Activated CD4-positive, CD25-positive, alpha-beta regulatory T cell treated with anti-CD3 and anti-CD28 coated beads, Interleukin-2, amount 50 U/mL, for 72 hours (primary cell): ENCODE results near the gene NEIL1.
"Not testable (repeated sequence)": the region's sequence is repeated elsewhere in the genome, so short reads cannot be mapped to it uniquely, and the experiment has no call there.

ENCODE experiments used
- DNase-seq: peaks from one replicate; pipeline ENCODE4 v3.0.0; 2021

NEIL1 gene, protein sequence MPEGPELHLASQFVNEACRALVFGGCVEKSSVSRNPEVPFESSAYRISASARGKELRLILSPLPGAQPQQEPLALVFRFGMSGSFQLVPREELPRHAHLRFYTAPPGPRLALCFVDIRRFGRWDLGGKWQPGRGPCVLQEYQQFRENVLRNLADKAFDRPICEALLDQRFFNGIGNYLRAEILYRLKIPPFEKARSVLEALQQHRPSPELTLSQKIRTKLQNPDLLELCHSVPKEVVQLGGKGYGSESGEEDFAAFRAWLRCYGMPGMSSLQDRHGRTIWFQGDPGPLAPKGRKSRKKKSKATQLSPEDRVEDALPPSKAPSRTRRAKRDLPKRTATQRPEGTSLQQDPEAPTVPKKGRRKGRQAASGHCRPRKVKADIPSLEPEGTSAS

DNA sequence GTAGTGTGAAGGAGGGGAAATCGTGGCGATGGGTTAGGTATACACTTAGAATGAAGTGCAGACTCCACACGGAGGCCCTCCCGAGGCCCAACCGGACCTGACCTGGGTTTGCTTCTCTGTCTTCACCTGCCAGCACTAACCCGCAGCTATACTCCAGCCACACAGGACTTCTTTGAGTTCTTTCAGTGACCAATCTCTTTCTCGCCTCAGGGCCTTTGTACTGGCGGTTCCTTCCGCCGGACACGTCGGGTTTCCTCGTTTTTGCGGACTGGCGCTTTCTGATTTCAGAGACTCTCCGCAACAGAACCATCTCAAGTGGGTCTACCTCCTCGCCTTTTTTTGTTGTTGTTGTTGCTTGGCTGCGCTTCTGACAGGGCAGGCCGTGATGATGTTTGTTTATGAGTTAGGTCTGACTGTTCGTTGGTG lies at the start of gene NEIL1:
Gene NEIL1, plus strand, starts transcription at position 244 of the 426 bp plus-strand sequence. CDS start 1,867 bp downstream, outside the sequence.
- DNase-seq, result no peak

DNA sequence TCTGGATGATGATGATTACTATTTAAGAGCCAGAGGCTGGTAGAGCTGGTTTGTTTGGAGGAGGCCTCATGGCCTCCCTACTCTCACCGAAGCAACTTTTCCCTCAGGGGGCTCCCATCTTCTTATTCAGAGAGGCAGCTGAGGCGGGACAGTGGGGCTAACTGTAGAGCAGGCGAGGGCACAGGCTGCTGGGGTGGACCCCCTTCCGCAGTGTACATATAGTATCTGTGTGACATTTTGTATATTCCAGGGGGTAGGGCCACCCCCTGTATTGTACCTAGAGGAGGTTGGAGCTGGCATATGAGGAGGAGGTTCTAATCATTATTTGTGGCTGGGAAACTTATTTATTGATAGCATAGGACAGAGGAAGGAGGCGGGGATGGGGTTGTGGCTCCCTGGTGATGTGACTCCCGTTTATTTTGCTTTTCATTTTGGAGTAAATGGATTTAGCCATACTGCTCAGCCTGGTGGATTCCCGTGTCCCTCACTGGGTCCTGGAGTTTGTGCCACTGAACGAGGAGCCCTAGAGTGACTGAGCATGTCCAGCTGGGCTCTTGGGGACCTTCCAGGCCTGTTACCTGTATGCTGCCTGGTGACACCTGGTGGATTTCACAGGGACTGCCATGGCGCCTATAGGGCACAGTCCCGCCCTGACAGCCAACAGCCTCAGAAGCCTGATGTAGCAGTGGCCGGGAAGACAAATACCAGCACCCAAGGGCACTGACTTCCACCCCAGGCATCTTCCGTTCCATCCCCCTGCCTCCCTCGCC lies 48.1 kb upstream of the NEIL1 start:
- not testable (repeated sequence) for DNase-seq

DNA sequence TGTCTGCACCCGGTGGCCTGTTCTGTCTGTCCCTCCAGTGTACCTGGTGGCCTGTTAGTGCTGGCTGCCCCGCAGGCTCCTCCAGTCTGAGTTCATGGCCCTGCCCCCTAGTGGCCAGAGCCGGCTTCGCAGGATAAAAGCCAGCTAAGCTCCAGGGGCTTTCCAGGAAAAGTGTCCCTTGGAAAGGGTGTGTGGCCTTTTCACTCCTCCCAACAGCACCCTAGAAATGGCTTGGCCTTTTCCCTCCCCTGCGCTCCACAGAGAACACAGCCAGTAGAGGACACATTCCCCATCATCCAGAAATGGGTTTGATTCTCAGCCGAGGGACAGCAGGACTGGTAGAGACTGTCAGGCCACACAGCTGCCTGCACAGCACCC lies 47.5 kb upstream of the NEIL1 start:
- peak; percentile 75 for DNase-seq

DNA sequence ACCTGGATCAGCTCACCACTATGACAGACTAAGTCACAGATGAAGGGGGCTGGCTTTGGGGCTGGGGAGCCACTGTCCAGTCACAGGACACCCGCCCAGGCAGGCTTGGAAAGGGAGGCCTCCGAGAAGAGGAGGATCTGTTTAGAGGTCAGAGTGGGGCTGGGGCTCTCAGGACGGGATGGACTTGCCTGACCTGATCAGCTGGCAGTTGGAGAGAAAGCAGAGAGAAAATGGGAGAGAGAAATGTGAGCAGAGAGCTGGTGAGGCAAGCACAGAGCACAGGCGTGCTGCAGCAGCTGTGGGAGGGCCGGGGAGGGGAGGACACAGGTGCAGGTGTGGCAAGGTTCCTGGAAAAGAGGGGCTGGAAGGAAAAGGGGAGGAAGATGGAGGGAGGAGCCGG lies 46.8 kb upstream of the NEIL1 start:
- not testable (repeated sequence) for DNase-seq

DNA sequence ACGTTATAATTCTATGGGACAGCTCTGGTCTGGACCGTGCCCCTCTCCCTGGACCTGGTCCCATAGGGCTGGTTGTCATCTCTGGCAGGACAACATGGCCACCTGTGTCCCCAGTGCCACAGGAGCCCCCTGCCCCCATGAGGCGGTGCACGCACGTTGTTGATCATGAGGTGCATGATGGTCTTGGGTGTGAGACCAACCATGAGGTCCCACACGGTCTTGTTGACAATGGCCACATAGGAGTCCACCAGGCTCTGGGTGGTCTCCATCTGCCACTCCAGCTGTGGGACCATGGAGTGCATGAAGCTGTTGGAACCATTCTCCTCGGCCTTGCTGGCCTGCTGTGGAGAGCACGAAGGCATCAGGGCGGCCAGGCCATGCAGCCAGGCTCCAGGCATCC lies 44.5 kb upstream of the NEIL1 start:
- no peak for DNase-seq

DNA sequence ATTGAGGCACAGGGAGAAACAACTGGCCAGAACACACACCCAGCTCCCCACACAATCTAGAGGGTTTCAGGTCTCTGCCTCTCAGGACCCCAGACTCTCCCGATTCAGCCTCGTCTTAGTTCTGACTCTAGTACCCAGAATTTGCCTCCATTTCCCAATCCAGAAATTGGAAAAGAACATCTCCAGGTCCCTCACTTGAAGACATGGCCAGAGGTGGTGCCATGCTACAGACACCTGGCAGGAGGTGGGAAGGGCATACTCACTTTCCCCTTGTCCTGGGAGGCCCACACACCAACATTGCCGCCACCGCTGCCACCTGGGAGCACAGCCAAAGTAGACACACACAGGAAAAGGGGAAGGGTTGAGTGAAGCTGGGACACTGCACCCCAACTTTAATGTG lies 44.1 kb upstream of the NEIL1 start:
- not testable (repeated sequence) for DNase-seq

DNA sequence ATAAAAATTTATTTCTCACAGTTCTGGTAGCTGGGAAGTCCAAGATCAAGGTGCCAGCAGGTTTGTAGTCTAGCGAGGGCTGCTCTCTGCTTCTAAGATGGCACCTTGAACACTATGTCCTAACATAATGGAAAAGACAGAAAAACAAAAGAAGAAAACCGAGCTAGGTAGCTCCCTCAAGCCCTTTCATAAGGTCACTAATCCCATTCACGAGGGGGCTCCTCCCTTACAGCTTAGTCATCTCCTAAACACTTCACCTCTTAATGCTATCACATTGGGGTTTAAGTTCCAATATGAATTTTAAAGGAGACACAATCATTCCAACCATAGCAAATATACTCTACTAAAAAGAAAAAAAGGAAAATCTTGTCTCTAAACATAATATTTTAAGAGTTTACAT lies 40.7 kb upstream of the NEIL1 start:
- no peak for DNase-seq

DNA sequence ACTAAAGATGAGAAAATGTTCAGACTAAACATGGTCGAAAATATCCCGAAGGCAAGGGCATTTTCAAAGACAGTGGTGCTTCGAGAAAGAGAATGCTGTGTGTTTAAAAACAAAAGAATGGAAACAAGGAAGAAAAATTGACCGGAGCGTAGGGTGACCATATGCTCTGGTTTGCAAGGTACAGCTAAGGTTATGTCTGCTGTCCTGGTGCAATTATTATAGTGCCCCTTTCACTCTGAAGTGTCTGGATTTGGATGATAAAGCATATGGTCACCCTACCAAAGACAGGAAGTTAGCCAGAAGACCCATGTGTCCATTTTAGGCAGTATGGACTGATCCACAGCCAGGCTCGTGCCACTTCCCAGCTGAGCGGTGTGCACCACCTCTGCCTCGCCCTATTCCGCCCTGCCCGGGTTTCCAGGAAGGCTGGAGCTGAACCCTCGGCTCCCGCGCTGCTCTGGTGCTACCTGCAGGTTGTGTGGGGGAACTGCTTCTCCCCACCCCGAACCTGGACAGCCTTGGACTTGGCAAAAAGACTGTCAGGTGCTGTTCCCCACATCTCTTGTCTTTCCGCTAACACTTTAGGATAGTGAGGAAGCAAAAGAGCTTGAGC lies 39.0 kb upstream of the NEIL1 start:
- no peak for DNase-seq

DNA sequence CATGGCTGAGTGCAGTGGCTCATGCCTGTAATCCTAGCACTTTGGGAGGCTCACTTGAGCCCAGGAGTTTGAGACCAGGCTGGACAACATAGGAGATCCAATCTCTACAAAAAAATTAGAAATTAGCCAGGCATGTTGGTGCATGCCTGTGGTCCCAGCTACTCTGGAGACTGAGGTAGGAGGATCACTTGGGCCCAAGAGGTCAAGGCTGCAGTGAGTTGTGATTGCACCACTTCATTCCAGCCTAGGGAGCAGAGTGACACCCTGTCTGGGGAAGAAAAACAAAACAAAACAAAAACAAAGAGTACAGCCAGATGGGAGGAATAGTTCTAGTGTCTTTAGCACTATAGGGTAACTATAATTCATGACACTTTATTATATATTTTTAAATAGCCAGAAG lies 37.1 kb upstream of the NEIL1 start:
- no peak for DNase-seq

DNA sequence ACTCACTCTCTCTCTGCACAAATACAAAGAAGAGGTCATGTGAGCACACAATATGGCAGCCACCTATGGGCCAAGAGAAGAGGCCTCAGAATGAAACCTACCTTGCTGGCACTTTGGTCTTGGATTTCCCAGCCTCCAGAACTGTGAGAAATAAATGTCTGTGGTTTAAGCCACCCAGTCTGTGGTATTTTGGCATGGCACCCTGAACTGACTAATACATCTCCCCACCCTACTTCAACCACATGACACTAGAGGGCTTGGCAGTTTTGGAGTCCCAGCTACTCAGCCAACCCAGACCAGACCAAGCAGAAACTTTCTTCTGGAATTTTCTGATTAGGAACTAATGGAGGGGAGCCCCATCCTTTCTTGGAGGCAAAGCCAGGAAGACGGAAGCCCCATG lies 34.3 kb upstream of the NEIL1 start:
- not testable (repeated sequence) for DNase-seq

DNA sequence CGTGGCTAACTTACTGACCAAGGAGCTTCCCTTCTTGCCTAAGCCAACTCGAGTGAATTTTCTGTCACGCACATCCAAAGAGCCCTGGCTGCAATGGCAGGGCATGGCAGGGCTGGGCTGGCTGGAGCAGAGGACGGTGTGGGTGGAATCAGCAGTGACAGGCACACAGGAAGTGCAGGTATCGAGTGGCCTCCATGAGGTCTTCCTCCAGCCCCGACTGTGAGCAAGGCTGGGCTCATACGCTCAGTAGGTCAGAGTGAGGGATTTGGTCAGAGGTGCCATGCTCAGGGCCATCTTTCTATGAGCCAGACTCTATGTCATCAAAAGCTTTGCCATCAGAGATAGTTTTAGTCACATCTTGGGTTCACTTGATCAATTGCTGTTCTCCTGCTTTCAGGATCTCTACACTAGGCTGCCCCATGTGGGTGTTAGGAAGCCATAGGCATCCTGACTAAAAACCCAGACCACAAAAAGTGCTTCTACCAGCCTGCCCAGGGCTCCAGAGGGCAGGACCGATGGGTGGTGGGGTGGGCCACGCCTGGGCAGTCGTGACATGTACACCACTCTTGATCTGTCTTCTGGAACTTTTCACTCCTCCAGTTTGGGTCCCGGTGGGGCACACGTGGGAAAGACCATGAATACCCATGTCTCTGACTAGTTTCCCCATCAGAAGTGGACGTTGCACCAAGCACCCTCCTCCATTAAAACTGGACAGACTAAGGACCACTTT lies 33.6 kb upstream of the NEIL1 start:
- no peak for DNase-seq

DNA sequence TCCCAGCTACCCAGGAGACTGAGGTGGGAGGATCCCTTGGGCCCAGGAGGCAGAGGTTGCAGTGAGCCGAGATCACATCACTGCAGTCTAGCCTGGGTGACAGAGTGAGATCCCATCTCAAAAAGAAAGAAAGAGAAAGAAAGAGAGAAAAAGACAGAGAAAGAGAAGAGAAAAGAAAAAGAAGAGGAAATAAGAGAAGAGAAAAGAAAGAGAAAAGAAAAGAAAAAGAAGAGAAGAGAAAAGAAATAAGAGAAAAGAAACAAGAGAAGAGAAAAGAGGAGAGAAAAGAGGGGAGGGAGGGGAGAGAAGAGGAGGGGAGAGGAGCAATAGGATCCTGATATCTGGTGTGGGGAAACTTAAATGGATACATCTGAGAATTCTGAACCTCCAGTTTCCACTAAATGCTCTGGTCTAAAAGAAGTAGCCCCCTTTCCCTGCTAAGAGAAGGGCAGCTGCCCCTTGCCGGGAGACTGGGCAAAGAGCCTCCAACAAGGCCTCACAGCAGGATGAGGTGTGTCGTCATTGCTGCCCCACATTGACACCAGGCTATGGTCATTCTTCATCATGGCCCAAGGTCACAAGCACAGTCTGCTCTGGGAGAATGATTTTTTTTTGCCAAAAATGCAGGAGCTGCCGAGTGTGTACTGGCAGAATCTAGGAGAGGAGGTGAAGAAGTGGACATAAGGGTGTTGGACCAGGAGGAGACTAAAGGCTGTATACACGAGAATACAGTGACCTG lies 32.1 kb upstream of the NEIL1 start:
- DNase-seq, result no peak

DNA sequence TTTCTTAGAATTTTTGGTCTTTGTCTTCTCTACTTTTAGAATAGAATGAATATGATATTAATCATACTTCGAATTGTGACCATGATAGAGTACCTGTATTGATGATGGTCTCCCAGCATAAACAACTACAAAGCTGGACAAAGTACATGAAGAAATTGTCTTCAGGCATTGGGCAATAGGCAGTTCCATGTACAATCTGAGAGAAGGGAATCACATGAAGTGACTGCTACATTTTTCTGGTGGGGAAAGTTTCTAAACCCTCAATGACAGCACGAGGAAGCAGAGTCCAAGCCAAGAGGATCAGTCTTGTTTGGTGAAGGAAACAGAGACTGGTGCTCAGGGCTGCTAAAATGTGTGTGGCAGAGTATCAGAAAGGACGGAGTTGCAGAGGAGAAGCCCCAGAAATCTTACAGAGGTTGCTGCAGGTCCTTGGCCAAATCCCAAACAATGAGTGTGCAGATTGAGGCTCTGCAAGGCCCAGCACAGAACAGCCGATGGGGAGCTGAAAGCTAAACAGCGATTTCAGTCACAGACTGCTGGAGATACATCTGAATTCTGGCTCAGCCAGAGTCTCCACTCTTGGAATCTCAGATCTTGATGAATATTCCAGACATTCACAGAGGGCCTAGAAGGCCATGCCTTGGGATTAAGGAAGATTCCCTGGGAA lies 27.5 kb upstream of the NEIL1 start:
- not testable (repeated sequence) for DNase-seq

DNA sequence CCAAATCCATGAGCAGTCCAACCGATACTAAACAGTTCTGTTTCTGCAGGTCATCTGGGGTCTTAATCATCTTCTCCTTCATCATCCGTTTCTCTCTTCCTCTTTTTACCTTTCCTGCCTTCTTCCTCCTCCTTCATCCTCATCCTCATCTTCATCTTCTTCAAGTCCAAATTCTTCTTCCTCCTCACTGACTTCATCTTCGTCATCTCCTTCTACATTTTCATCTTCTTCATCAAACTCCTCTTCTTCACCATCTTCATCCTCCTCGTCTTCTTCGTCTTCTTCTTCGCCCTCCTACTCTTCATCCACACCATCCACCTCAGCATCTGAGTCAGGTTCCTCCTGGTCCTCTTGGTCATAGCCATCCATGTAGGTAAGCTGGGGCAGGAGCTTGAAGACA lies 25.1 kb upstream of the NEIL1 start:
- no peak for DNase-seq

DNA sequence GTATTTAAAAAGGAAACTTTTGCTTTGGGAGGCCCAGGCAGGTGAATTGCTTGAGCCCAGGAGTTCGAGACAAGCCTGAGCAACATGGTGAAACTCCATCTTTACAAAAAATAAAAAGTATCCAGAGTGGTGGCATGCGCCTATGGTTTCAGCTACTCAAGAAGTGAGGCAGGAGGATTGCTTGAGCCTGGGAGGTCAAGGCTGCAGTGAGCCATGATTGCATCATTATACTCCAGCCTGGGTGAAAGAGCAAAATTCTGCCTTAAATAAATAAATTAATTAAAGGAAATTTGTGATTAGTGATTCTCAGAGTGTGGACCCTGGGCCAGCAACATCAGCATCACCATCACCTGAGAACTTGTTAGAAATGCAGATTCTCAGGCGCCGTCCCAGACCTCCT lies 20.9 kb upstream of the NEIL1 start:
- DNase-seq, result no peak

DNA sequence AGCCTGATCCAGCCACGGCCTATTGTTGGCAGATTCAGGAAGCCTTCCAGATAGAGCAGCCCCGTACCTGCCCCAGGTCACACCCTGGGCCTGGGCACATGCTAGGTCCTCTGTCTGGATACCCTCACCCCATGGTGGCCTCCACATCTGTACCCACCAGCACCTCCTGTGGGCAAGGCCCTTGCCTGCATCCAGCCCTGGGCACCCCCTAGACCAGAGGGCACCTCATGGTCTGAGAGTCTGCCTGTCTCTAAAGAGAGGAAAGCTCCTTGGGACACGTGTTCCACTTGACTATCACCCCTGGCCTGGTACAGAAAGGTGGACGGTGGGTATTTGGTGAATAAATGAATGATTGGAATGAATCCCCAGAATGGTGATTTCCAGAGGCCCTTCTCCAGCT lies 19.8 kb upstream of the NEIL1 start:
- no peak for DNase-seq

DNA sequence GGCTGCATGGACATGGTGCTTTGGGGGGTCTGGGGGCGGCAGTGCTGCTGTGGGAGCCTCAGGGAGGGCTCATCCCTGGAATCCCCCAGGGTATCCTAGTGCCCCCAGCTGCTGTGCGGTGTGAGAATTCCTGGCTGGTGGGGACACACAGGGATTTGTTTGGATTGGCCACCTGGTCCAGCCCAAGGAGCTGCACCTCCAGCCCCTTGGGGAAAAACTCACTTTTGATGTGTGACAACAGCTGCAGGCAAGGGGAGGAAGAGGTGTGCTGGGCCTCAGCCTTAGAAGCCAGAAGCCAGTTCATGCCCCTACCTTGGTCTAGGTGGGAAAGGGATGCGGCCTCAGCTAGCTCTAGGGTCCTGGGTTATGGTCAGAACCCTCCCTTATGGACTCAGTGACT lies 19.3 kb upstream of the NEIL1 start:
- no peak for DNase-seq

DNA sequence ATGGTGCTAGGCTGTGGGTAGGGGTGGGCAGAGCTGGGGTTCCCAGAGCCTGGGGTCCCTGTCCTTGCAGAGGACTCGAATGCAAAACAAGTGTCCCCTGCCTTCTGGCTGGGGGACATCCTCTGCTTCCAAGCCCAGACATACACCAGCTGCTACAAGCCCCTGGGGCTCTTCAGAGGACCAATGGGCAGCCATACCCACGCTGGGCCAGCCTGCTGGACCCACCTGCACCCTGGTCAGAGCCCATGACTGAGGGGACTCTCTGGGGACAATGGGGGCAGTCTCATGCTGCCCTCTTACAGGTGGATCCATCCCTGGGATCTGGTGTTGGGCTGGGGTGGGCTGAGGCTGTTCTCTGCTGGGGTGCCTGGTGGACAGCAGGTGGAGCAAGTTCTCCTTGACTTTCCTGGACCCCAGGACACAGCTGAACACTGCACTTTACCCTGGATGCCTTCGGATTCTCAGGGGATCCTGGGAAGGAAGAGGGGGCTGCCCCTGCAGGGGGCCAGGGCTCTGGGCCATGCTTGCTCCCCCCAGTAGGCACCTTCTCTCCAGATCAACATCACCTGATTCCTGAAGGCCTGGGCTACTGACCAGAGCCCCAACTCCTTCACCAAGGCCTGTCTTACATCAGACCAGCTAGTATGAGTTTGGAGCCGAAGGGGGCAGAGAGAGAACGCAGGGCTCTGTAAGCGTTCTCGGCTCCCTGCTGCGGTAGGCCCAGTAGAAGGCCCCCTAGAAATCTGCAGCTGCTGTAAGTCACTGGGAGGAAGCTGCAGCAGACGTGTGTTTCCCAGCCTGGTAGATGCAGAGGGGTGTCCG lies 18.1 kb upstream of the NEIL1 start:
- no peak for DNase-seq

DNA sequence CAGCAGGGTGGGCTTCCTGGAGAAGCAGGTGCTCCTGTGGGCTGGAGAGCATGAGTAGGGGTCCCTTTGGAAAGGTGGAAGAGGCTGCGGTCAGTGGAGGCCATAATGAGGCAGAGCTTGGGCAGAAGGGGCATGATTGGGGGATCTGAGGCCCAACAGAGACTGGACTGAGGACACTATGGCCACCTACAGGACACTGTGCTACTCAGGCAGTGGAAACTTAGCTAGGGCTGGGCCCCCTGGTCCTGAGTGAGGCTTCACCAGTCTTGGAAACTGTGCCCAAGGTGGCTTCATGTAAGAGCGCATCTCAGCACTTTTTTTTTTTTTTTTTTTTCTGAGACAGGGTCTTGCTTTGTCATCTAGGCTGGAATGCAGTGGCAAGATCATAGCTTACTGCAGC lies 17.3 kb upstream of the NEIL1 start:
- DNase-seq, result no peak

DNA sequence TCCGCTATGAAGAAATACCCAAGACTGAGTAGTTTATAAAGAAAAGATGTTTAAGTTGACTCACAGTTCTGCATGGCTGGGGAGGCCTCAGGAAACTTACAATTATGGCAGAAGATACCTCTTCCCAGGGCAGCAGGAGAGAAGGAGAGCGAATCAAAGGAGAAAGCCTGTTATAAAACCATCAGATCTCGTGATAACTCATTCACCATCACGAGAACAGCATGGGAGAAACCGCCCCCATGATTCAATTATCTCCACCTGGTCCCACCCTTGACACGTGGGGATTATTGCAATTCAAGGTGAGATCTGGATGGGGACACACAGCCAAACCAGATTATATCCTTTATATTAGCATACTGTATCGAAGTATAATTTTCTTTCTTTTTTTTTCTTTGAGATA lies 14.7 kb upstream of the NEIL1 start:
- DNase-seq, result not testable (repeated sequence)
